BE2C (cell line): Measurements from ENCODE around the gene INTS6.

Experiments used
- DNase-seq: peaks from one replicate; pipeline ENCODE4 v3.0.0-alpha.2; 2020
- H3K27me3 ChIP-seq: fragments of 250-450 bp; sonication (Bioruptor Pico); 2 replicates; pipeline ENCODE4 v1.5.1; 2020; ENCODE audit warnings: mild to moderate bottlenecking
- H3K36me3 ChIP-seq: fragments of 250-450 bp; sonication (Bioruptor Pico); 2 replicates; pipeline ENCODE4 v1.5.1; 2020; ENCODE audit warnings: mild to moderate bottlenecking
- H3K4me1 ChIP-seq: fragments of 250-450 bp; sonication (Bioruptor Pico); 2 replicates; pipeline ENCODE4 v1.5.1; 2020
- H3K4me3 ChIP-seq: 2 replicates; pipeline ENCODE4 v1.5.1; 2011; ENCODE audit warnings: low read depth, low read length
- H3K9me3 ChIP-seq: fragments of 250-450 bp; sonication (Bioruptor Pico); 2 replicates; pipeline ENCODE4 v1.5.1; 2020
- TF ChIP-seq, protein P1 (sequence below): IDR thresholded peaks from 2 replicates; pipeline ENCODE4 v1.5.1; 2012; ENCODE audit warnings: mild to moderate bottlenecking, low read depth, low read length

The INTS6 gene

DNA sequence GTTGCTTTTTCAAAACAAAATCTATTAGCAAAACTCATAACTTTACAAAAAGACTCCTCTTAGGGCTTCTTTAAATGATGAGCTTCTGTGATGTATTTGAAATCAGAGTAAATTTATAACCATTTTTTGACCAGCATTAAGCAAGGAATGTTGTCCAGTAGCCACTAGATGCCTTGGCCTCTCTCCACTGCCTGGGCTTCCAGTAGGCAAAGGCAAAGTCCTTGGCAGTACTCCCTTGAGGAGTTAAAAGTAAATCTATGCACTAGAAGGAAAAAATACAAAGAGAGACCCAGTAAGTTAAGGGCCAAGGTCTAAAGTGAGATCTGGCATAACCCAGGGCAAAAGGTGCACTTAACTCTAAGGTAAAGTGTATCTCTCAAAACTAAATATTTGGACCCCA lies 103.8 kb downstream of the INTS6 start:
- H3K4me1 ChIP-seq: no peaks in the 10 kb centered on the region
- TF ChIP-seq, protein P1, sequence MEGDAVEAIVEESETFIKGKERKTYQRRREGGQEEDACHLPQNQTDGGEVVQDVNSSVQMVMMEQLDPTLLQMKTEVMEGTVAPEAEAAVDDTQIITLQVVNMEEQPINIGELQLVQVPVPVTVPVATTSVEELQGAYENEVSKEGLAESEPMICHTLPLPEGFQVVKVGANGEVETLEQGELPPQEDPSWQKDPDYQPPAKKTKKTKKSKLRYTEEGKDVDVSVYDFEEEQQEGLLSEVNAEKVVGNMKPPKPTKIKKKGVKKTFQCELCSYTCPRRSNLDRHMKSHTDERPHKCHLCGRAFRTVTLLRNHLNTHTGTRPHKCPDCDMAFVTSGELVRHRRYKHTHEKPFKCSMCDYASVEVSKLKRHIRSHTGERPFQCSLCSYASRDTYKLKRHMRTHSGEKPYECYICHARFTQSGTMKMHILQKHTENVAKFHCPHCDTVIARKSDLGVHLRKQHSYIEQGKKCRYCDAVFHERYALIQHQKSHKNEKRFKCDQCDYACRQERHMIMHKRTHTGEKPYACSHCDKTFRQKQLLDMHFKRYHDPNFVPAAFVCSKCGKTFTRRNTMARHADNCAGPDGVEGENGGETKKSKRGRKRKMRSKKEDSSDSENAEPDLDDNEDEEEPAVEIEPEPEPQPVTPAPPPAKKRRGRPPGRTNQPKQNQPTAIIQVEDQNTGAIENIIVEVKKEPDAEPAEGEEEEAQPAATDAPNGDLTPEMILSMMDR: no peak
- H3K27me3 ChIP-seq: no peaks in the 10 kb centered on the region
- no peaks in the 10 kb centered on the region for H3K9me3 ChIP-seq
- H3K4me3 ChIP-seq: no peak overlapping the region
- DNase-seq: no peak
- no peaks in the 10 kb centered on the region for H3K36me3 ChIP-seq

DNA sequence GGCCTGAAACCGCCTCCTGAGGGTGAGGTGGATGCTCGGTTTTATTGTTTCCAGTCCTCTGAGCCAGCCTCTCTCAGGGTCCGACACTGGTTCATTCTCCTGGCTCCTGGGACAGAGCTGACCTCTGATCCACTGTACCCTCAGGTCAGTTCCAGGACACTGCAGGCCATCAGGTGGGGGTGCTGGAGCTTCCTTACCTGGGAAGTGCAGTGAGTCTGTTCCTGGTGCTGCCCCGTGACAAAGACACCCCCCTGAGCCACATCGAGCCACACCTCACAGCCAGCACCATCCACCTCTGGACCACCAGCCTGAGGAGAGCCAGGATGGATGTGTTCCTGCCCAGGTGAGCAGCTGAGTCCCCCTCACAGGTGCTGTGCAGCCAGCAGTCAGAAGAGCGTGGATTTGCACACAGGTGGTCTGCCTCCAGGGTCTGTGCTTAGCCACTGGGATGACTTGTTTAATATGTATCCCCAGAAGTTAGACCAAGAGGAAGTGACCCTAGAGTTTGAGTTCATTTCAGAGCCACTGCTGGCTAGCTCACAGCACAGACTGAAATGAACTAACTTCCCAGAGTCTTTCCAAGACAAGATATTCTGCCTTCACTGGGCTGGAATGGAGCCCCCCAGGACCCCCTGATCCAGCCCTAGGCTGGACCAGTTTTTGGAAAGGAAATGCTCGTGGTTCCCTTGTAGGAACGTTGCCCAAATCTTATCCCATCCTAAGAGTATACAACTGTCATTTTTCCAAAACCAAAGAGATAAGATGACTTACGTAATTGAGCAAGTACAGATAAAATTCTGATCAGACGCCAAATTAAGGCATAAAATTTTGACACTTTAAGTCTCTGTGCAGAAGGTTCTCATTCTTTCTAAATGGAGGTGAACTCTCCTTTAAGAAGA lies 104.5 kb downstream of the INTS6 start:
- TF ChIP-seq, protein P1: no peak
- Histone ChIP-seq H3K4me3 (no peak overlapping the region), H3K4me1 (no peaks in the 10 kb centered on the region), H3K36me3 (no peaks in the 10 kb centered on the region), H3K9me3 (no peaks in the 10 kb centered on the region), H3K27me3 (no peaks in the 10 kb centered on the region)
- no peak for DNase-seq

DNA sequence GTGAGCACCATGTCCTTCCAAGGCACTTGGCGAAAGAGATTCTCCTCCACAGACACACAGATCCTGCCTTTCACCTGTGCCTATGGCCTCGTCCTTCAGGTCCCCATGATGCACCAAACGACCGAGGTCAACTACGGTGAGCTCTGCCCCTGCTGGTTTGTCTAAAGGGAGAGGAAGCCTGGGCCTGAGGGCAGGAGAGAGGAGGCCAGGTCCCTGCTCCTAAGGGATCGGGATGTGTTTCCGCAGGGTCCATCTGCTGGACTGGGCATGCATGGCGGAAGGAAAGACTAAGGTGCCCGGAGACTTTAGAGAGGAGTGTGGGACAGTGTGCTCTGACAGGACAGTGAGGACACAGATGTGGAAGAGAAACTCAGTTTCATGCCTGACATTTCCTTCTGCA lies 105.7 kb downstream of the INTS6 start:
- TF ChIP-seq, protein P1: no peak
- no peaks in the 10 kb centered on the region for H3K9me3 ChIP-seq

DNA sequence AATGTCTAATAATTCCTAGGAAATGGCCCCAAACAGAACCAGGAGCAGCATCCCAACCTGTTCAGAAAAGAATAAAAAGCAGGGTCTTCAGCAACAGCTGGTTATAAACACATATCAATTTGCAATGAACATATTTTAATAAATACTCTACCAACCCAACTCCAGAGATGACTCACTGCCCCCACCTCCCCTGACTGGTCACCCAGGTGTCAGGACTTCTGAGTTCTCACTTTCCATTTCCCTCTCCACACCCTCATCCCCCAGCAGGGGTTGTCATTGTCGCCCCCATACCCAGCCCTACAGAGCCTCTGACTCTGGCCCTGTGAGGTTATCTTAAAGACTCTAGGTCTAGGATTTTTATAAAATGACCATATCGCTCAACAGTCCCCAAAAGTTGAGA lies 106.4 kb downstream of the INTS6 start:
- Histone ChIP-seq H3K9me3 (no peaks in the 10 kb centered on the region), H3K27me3 (no peaks in the 10 kb centered on the region), H3K36me3 (no peaks in the 10 kb centered on the region), H3K4me1 (no peaks in the 10 kb centered on the region), H3K4me3 (no peak overlapping the region)
- TF ChIP-seq, protein P1: no peak
- no peak for DNase-seq

More for the DNA sequence above, 105.7 kb downstream of the INTS6 start:
- Histone ChIP-seq H3K27me3 (no peaks in the 10 kb centered on the region), H3K4me3 (no peak overlapping the region), H3K4me1 (no peaks in the 10 kb centered on the region), H3K36me3 (no peaks in the 10 kb centered on the region)
- no peak for DNase-seq

DNA sequence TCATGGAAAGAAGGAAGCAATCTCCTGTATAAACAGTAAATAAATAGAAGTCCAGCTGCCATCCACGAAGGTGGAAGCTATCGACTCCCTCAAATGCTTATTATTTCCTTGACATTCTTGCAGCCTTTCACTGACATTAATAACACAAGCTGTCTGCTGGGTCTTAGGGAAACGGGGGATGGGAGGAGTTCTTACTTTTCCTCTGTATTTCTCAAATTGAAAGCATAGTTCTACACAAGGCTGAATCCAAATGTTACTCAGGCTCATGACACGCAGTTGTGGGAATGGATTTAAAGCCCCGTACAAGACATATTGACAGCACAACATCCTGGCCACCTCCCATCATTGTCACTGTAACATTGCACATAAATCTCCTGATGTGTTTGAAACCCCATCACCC lies 109.4 kb downstream of the INTS6 start:
- DNase-seq: no peak
- H3K4me3 ChIP-seq: no peak overlapping the region
- no peaks in the 10 kb centered on the region for H3K36me3 ChIP-seq
- no peaks in the 10 kb centered on the region for H3K27me3 ChIP-seq
- H3K4me1 ChIP-seq: no peaks in the 10 kb centered on the region
- TF ChIP-seq, protein P1: no peak
- no peaks in the 10 kb centered on the region for H3K9me3 ChIP-seq

DNA sequence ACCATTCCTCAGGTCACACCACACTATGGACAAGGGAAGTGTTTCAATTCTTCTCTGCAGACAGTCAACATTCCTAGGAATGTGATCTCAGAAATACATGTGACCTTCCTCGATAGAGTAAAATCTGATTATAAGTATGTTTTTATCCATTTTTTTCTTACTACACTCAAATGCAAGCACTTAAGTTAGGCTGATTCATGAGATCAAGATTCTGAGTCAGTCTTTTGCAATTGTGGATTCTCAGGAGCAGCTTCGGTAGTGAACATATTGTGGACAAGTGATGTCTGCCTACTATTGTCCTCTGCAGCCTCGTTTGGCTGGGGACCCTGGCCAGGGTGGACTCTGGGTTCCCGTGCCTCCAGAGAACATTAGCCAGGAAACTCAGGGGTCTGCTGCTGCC lies 110.1 kb downstream of the INTS6 start:
- TF ChIP-seq, protein P1: no peak
- H3K4me3 ChIP-seq: no peak overlapping the region
- no peaks in the 10 kb centered on the region for H3K27me3 ChIP-seq
- H3K4me1 ChIP-seq: no peaks in the 10 kb centered on the region
- H3K36me3 ChIP-seq: no peaks in the 10 kb centered on the region
- DNase-seq: no peak
- no peaks in the 10 kb centered on the region for H3K9me3 ChIP-seq
